ENCODE results near the gene ATP2A2. TPM values are rescaled to one million over a fixed set of nuclear protein-coding genes. Genes with fewer than 3 reads are reported as not detected.
"Not testable (repeated sequence)": the region's sequence is repeated elsewhere in the genome, so short reads cannot be mapped to it uniquely, and the experiment has no call there.

Gene ATP2A2
- total RNA-seq, 1 donor from 2014 or later: 194 TPM

GRCh38 chr12:110370732-110371231 is 89.7 kb downstream of the ATP2A2 start:
- peak; percentile 88 for ATAC-seq

DNA sequence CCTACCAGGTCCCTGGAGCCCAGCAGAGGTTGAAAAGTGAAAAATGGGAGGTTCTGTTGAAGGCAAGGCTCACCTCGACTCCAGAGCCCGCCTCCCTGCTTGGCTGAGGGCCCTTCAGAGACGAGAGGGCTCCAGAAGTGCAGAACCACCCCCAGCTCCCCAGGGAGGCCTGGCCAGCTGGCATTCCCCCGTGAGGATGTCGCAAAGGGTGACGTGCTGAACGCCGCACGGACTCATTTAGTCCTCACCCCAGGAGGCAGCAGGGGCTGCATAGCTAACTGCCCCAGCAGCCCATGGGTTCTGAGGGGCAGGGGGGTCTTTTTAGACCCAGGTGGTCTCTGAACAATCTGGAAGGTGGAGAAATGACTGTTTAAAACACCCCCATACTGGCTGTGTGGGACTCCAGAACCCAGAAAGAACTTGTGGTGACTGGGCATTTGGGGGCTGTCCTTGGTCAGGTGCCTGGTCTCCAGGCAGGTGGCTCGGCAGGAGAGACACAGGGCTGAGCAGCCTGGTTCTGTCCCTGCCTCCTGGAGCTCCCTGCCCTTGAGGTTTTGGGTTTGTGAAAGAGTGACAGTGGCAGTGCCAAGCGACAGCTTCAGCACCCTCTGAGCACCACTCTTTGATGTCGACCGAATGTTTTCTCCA is 90.5 kb downstream of the ATP2A2 start:
- ATAC-seq: peak; percentile 32

- no peak for ATAC-seq
Observed at GRCh38 chr12:110372056-110372425, 91.0 kb downstream of the ATP2A2 start.

- ATAC-seq: no peak
Observed at GRCh38 chr12:110373025-110373424, 92.0 kb downstream of the ATP2A2 start.

GRCh38 chr12:110373425-110373824 is 92.4 kb downstream of the ATP2A2 start:
- ATAC-seq: peak; percentile 61

GRCh38 chr12:110373962-110374611 is 93.0 kb downstream of the ATP2A2 start:
- no peak for ATAC-seq

GRCh38 chr12:110378131-110378790 is 97.2 kb downstream of the ATP2A2 start:
- not testable (repeated sequence) for ATAC-seq

DNA sequence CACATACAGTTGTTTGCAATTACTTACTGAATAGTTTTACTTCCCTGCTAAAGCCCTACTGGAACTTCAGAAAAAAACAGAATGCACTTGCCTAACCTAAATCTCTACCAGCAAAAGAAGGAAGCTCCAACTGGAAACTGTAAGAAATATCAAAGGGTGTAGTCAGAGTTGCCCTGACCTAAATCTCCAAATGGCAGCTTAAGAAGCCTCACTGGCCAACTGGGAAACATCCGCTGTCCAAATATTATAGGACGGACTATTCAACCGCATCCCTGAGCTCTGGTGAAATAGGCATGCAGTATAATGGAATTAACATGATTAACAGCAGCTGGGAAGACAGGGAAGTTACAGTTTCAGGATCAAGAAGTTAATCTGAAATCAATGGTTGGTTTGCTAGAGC is 98.2 kb downstream of the ATP2A2 start:
- ATAC-seq: no peak

DNA sequence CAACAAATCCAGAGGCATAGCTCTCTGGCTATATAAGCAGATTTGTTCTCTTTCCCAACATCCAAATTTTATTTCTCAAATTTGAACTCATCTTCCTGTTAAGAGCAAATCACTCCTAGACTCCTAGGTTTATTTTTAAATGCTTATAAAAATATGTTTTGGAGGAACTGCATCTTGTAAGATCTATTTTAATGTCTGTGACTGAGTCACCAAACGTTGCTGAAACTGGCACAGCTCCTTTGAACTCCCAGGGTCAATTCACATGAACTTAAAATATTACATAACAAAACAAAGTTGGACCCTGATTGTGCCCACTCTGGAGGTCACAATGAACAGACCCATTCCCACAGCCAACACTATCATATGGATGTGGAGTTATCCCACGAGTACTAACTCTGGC is 98.6 kb downstream of the ATP2A2 start:
- ATAC-seq: no peak

- no peak for ATAC-seq
Observed at GRCh38 chr12:110382683-110383082, 101.6 kb downstream of the ATP2A2 start.

Other genes starting within 250 kb of the ATP2A2 start
- 3.3 TPM for gene C12orf76, start 232.7 kb upstream of the ATP2A2 start, total RNA-seq
- gene IFT81, start 156.9 kb upstream of the ATP2A2 start, total RNA-seq: 2.5 TPM
- 57.9 TPM for gene ANAPC7, start 122.5 kb downstream of the ATP2A2 start, total RNA-seq
- gene ARPC3, start 169.1 kb downstream of the ATP2A2 start, total RNA-seq: 289 TPM
- 12.0 TPM for gene GPN3, start 187.0 kb downstream of the ATP2A2 start, total RNA-seq
- gene FAM216A, start 187.6 kb downstream of the ATP2A2 start, total RNA-seq: 2.2 TPM
- gene VPS29, start 220.9 kb downstream of the ATP2A2 start, total RNA-seq: 99.6 TPM
- gene RAD9B, start 221.1 kb downstream of the ATP2A2 start, total RNA-seq: 0.44 TPM

Data from esophagus mucosa (tissue), 1 donor.